Natural killer cell (primary cell): ENCODE results near the gene SMIM36. TPM values are rescaled to one million over a fixed set of nuclear protein-coding genes. Genes with fewer than 3 reads are reported as not detected.
A peak's percentile ranks its signal among the peaks of the same experiment; 100 is the strongest.

ENCODE experiments used
- ATAC-seq, 3 donors: fragments of 150-1000 bp in 2 of 3; fragments of 200-7000 bp in 1 of 3; cut with Tn5 transposase; 1 replicate in 1 of 3; 2 replicates in 2 of 3; pipeline ENCODE4 v1.10.0; 2021; ENCODE audit warnings: mild to moderate bottlenecking in 2 of 3, moderate library complexity in 2 of 3
- DNase-seq, 2 donors: peaks; one replicate each; pipeline versions ENCODE4 v3.0.0 to v3.0.0-alpha.2; 2013 to 2021; ENCODE audit warnings: mixed read lengths in 1 of 2
- H3K27ac ChIP-seq: one replicate; pipeline ENCODE4 v1.5.1; 2013; ENCODE audit warnings: mild to moderate bottlenecking, low read length
- H3K27me3 ChIP-seq: one replicate; pipeline ENCODE4 v1.6.1; 2013; ENCODE audit warnings: low read length; ENCODE audit not compliant: control insufficient read depth, insufficient read depth
- H3K36me3 ChIP-seq: one replicate; pipeline ENCODE4 v1.6.1; 2013; ENCODE audit warnings: low read length; ENCODE audit not compliant: control insufficient read depth, insufficient read depth
- H3K4me1 ChIP-seq: one replicate; pipeline ENCODE4 v1.6.1; 2013; ENCODE audit warnings: low read length; ENCODE audit not compliant: control insufficient read depth, insufficient read depth
- H3K4me3 ChIP-seq: one replicate; pipeline ENCODE4 v1.5.1; 2013; ENCODE audit warnings: low read length
- H3K9me3 ChIP-seq: one replicate; pipeline ENCODE4 v1.6.1; 2013; ENCODE audit warnings: low read length; ENCODE audit not compliant: control insufficient read depth, insufficient read depth
- H3K27ac Mint-ChIP-seq, 2 donors: one replicate each; pipeline ENCODE4 v1.8.0; 2022; ENCODE audit warnings: mild to moderate bottlenecking in 2 of 2, mixed read lengths in 2 of 2, moderate library complexity in 1 of 2
- H3K27me3 Mint-ChIP-seq, 2 donors: one replicate each; pipeline ENCODE4 v1.8.0; 2022; ENCODE audit warnings: low read depth in 2 of 2, mixed read lengths in 2 of 2
- H3K36me3 Mint-ChIP-seq: one replicate; pipeline ENCODE4 v1.8.0; 2022; ENCODE audit warnings: mixed read lengths
- H3K4me1 Mint-ChIP-seq, 2 donors: one replicate each; pipeline ENCODE4 v1.8.0; 2022; ENCODE audit warnings: mixed read lengths in 2 of 2
- H3K4me3 Mint-ChIP-seq: one replicate; pipeline ENCODE4 v1.8.0; 2022; ENCODE audit warnings: mild to moderate bottlenecking, moderate library complexity, mixed read lengths
- H3K9me3 Mint-ChIP-seq, 2 donors: one replicate each; pipeline ENCODE4 v1.8.0; 2022; ENCODE audit warnings: mixed read lengths in 2 of 2
- WGBS: methylation state at CpG from one replicate; pipeline ENCODE4 v1.1.7; 2013; ENCODE audit warnings: missing lambda C conversion rate; ENCODE audit not compliant: insufficient coverage; 5-methylcytosine and 5-hydroxymethylcytosine counted together
- intact Hi-C: fragments of 100-400 bp; cut with micrococcal nuclease; formaldehyde crosslinking; loops from one replicate; pipeline ENCODE4 v1.14.2; 2022
- total RNA-seq, 4 donors: library from RNA; stranded (reverse); fragments of 120-200 nt in 1 of 4; gene quantifications; one replicate each; pipeline versions ENCODE4 v1.2.3 to v1.2.4, GENCODE V29; 2013 to 2022
- TF ChIP-seq, protein P1 (sequence below): fragments of 200-600 bp; IDR thresholded peaks from one replicate; pipeline ENCODE4 v1.8.0; 2022; ENCODE audit warnings: antibody characterized with exemption

The SMIM36 gene
- total RNA-seq, 3 donors from 2014 or later (not counting 1 experiment from before 2014, with no cell fraction given) = not detected

DNA sequence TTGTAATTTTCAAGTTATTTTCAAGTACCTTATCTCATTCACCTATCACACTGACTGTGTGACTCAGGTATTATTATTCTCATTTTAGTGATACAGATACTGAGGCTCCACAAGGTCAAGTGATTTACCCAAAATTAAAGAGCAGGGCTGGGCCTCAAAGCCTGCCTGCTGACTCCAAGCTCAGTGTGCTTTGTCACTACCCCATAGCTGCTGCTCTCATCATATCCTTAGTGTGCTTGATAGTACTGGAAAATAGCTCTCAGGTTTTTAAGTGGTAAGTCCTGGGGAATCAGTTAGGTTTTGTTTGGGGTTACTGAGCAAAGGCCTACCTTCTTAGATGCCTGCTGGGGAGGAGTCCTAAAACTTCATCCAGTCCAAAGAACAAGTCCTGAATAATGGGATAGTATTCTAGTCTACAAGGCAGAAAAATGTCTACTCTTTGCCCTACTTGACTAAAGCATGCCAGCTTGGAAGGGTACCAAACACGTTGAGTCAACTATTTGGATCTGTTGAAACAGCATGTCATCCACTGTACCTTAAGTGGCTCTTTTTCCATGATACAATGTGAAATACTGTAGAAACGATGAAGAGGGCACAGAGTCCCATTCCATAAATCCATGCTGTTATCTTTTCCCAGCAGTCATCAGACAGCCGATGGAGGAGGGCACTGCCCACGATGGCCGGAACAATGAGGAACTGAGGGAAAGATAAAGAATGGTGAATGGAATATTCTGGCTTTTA, 100.4 kb downstream of the SMIM36 start:
- H3K36me3 ChIP-seq = peaks cover 54% of the 10 kb centered on the region
- intact Hi-C loops = no loop called here

GRCh38 chr17:55409030-55409800, 102.0 kb downstream of the SMIM36 start:
- Mint-ChIP-seq H3K4me1 (peaks cover 5 to 11% of the 10 kb centered on the region in 2 donors), H3K27me3 (no peaks in the 10 kb centered on the region), H3K36me3 (peaks cover 12% of the 10 kb centered on the region), H3K27ac (no peak overlapping the region), H3K9me3 (no peaks in the 10 kb centered on the region), H3K4me3 (no peak overlapping the region)
- no peak for ATAC-seq
- Histone ChIP-seq H3K27ac (no peak overlapping the region), H3K9me3 (no peaks in the 10 kb centered on the region), H3K27me3 (no peaks in the 10 kb centered on the region), H3K4me3 (no peak overlapping the region), H3K4me1 (peaks cover 4% of the 10 kb centered on the region), H3K36me3 (peaks cover 63% of the 10 kb centered on the region)
- TF ChIP-seq, protein P1, sequence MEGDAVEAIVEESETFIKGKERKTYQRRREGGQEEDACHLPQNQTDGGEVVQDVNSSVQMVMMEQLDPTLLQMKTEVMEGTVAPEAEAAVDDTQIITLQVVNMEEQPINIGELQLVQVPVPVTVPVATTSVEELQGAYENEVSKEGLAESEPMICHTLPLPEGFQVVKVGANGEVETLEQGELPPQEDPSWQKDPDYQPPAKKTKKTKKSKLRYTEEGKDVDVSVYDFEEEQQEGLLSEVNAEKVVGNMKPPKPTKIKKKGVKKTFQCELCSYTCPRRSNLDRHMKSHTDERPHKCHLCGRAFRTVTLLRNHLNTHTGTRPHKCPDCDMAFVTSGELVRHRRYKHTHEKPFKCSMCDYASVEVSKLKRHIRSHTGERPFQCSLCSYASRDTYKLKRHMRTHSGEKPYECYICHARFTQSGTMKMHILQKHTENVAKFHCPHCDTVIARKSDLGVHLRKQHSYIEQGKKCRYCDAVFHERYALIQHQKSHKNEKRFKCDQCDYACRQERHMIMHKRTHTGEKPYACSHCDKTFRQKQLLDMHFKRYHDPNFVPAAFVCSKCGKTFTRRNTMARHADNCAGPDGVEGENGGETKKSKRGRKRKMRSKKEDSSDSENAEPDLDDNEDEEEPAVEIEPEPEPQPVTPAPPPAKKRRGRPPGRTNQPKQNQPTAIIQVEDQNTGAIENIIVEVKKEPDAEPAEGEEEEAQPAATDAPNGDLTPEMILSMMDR = no peak
- intact Hi-C loops = no loop called here
- 93% methylated on average over 2 of the region's 4 CpGs for WGBS
- DNase-seq = no peak

More for the DNA sequence above, 100.4 kb downstream of the SMIM36 start:
- Mint-ChIP-seq H3K4me1 (peaks cover 19 to 24% of the 10 kb centered on the region in 2 donors), H3K9me3 (no peaks in the 10 kb centered on the region), H3K27ac (no peak overlapping the region), H3K36me3 (peaks cover 12% of the 10 kb centered on the region), H3K4me3 (no peak overlapping the region), H3K27me3 (no peaks in the 10 kb centered on the region)
- ATAC-seq (no peak), DNase-seq (no peak)
- TF ChIP-seq, protein P1 = no peak
- Histone ChIP-seq H3K4me1 (peaks cover 4% of the 10 kb centered on the region), H3K27ac (no peak overlapping the region), H3K9me3 (no peaks in the 10 kb centered on the region), H3K27me3 (no peaks in the 10 kb centered on the region), H3K4me3 (no peak overlapping the region)
- WGBS = 100% methylated on average over 5 of the region's 5 CpGs

DNA sequence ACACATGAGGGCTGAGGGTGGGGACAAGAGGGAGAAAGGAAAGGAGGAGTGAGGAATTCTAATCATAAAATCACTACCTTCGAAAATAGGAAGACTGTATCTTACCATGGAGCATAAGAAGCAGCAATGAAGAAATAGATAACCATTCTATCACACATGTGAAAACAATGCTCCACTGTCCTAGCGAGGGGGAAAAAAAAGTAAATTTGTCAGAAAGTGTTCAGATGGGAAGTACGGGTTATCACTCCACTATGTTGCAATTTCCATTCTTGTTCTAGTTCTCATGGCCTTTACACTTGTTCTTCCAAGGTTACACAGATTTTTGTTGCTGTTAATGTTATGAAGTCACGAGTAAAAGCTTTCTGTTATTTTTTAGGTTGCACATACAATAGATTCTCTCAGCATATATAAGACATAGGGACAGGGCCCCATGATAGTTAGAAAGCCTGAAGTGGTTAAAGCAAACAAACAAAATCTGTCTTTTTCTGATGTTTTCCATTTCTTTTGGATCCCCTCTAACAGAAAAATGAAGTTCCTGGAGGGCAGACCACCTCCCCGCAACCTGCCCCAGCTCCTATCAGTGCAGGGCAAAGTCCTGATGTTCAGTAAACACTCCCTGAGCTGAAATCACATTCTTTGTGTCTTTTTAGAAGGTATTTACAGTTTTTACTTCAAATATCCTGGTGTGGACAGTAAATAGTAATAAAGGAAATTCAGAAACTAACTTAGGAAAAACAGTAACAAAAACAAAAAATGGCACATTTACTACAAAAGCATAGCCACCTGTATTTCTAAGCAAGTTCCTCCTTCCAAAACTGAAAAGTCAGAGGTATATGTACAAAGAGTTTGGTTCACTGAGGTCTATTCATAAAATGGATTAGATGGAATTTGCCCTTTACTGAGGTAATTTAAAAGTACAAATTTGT, 103.3 kb downstream of the SMIM36 start:
- Mint-ChIP-seq H3K4me3 (no peak overlapping the region), H3K9me3 (no peaks in the 10 kb centered on the region), H3K4me1 (peaks cover 0 to 4% of the 10 kb centered on the region in 2 donors), H3K36me3 (peaks cover 18% of the 10 kb centered on the region), H3K27ac (peak overlapping the region in 1 of 2 donors; percentile 15), H3K27me3 (no peaks in the 10 kb centered on the region)
- Histone ChIP-seq H3K4me1 (no peaks in the 10 kb centered on the region), H3K36me3 (peaks cover 67% of the 10 kb centered on the region), H3K4me3 (no peak overlapping the region), H3K27me3 (no peaks in the 10 kb centered on the region), H3K27ac (no peak overlapping the region), H3K9me3 (no peaks in the 10 kb centered on the region)
- TF ChIP-seq, protein P1 = no peak
- intact Hi-C loops = no loop called here
- ATAC-seq (no peak), DNase-seq (no peak)
- 100% methylated on average over 3 of the region's 5 CpGs for WGBS
